GM19397 (cell line): ENCODE data around the gene DPP6.

Experiments
- ATAC-seq: cut with Tn5 transposase; IDR thresholded peaks from one replicate; pipeline ENCODE4 v1.9.1; 2021; ENCODE audit warnings: mild to moderate bottlenecking, moderate library complexity; ENCODE audit not compliant: unreplicated experiment

Gene DPP6

GRCh38 chr7:154330318-154330717 is 278.1 kb downstream of the DPP6 start:
- ATAC-seq, result no peak

- ATAC-seq, result no peak
Measured at GRCh38 chr7:154332811-154333580, 280.8 kb downstream of the DPP6 start.

GRCh38 chr7:154336295-154336694 is 284.1 kb downstream of the DPP6 start:
- ATAC-seq, result no peak

- no peak for ATAC-seq
Measured at GRCh38 chr7:154338701-154339506, 286.7 kb downstream of the DPP6 start.

- ATAC-seq, result no peak
Measured at GRCh38 chr7:154342971-154343633, 290.9 kb downstream of the DPP6 start.

GRCh38 chr7:154343778-154344412 is 291.7 kb downstream of the DPP6 start:
- no peak for ATAC-seq

GRCh38 chr7:154345093-154345492 is 292.9 kb downstream of the DPP6 start:
- no peak for ATAC-seq

- ATAC-seq, result no peak
Measured at GRCh38 chr7:154347700-154348266, 295.6 kb downstream of the DPP6 start.

GRCh38 chr7:154350892-154351291 is 298.7 kb downstream of the DPP6 start:
- ATAC-seq, result no peak

GRCh38 chr7:154353355-154353767 is 301.2 kb downstream of the DPP6 start:
- no peak for ATAC-seq

- ATAC-seq, result no peak
Measured at GRCh38 chr7:154364170-154364569, 312.0 kb downstream of the DPP6 start.

- no peak for ATAC-seq
Measured at GRCh38 chr7:154371424-154371823, 319.2 kb downstream of the DPP6 start.

- no peak for ATAC-seq
Measured at GRCh38 chr7:154372011-154372601, 319.9 kb downstream of the DPP6 start.

- ATAC-seq, result no peak
Measured at GRCh38 chr7:154373956-154374355, 321.8 kb downstream of the DPP6 start.

GRCh38 chr7:154375956-154376355 is 323.8 kb downstream of the DPP6 start:
- ATAC-seq, result no peak

- no peak for ATAC-seq
Measured at GRCh38 chr7:154380771-154381170, 328.6 kb downstream of the DPP6 start.

- no peak for ATAC-seq
Measured at GRCh38 chr7:154383045-154383444, 330.8 kb downstream of the DPP6 start.

GRCh38 chr7:154385214-154385613 is 333.0 kb downstream of the DPP6 start:
- no peak for ATAC-seq

- ATAC-seq, result no peak
Measured at GRCh38 chr7:154387252-154387651, 335.1 kb downstream of the DPP6 start.

GRCh38 chr7:154388412-154388811 is 336.2 kb downstream of the DPP6 start:
- ATAC-seq, result no peak
